SK-N-SH (cell line): Measurements from ENCODE around the gene GRAMD1B. TPM values are rescaled to one million over a fixed set of nuclear protein-coding genes. Genes with fewer than 3 reads are reported as not detected.

Experiments used
- CTCF ChIA-PET: fragments of 300-600, 350-600 bp; formaldehyde crosslinking; extraction: SDS; loops from one replicate; lab custom pipeline; 2021; lab: Yijun Ruan, JAX
- POLR2A ChIA-PET: fragments of 350-600 bp; sonication (Branson Sonifier 250); formaldehyde crosslinking; extraction: SDS; loops from one replicate; lab custom pipeline; 2020; ENCODE audit warnings: antibody characterized with exemption, inconsistent platforms; lab: Yijun Ruan, JAX
- DNase-seq: peaks from one replicate; pipeline ENCODE4 v3.0.0; 2012
- H2AFZ ChIP-seq: fragments of 200-600 bp; sonication (generic); 2 replicates; pipeline ENCODE4 v1.8.1; 2016; ENCODE audit warnings: antibody characterized with exemption, mild to moderate bottlenecking, low read depth
- H3F3A ChIP-seq: fragments of 200-600 bp; sonication (generic); replicated peaks from 2 replicates; pipeline ENCODE3; 2016; ENCODE audit warnings: antibody characterized with exemption, mild to moderate bottlenecking; ENCODE audit not compliant: insufficient read depth
- H3K27ac ChIP-seq, 2 experiments: fragments of 200-500 bp in 1 of 2; fragments of 200-600 bp in 1 of 2; sonication (Bioruptor generic) in 1 of 2; sonication (generic), shearing (Covaris generic) in 1 of 2; 2 replicates each; pipeline versions ENCODE4 v1.5.1 to v1.6.1; 2014 to 2016; ENCODE audit warnings: low read depth in 2 of 2, inconsistent platforms in 1 of 2, low read length in 1 of 2, mild to moderate bottlenecking in 1 of 2, mixed read lengths in 1 of 2
- H3K27me3 ChIP-seq: fragments of 200-600 bp; sonication (generic), shearing (Covaris generic); 2 replicates; pipeline ENCODE4 v1.6.1; 2016; ENCODE audit warnings: mixed run types; ENCODE audit not compliant: insufficient read depth
- H3K36me3 ChIP-seq, 2 experiments: fragments of 200-500 bp in 1 of 2; fragments of 200-600 bp in 1 of 2; sonication (Bioruptor generic) in 1 of 2; sonication (generic) in 1 of 2; replicated peaks in 1 of 2; 2 replicates each; pipeline versions ENCODE3 to v1.5.1; 2014 to 2016; ENCODE audit warnings: low read length in 1 of 2, mild to moderate bottlenecking in 1 of 2; ENCODE audit not compliant: insufficient read depth in 2 of 2, control insufficient read depth in 1 of 2
- H3K4me1 ChIP-seq, 2 experiments: fragments of 200-500 bp in 1 of 2; fragments of 200-600 bp in 1 of 2; sonication (Bioruptor generic) in 1 of 2; sonication (generic), shearing (Covaris generic) in 1 of 2; 2 replicates each; pipeline versions ENCODE4 v1.5.1 to v1.6.1; 2014 to 2016; ENCODE audit warnings: low read depth in 1 of 2, low read length in 1 of 2, mixed run types in 1 of 2; ENCODE audit not compliant: insufficient read depth in 2 of 2, control insufficient read depth in 1 of 2
- H3K4me2 ChIP-seq: fragments of 200-600 bp; sonication (generic), shearing (Covaris generic); 2 replicates; pipeline ENCODE4 v1.6.1; 2017; ENCODE audit warnings: mixed run types
- H3K4me3 ChIP-seq, 2 experiments: fragments of 200-500 bp in 1 of 2; fragments of 200-600 bp in 1 of 2; sonication (Bioruptor generic) in 1 of 2; sonication (generic), shearing (Covaris generic) in 1 of 2; 2 replicates each; pipeline versions ENCODE4 v1.5.1 to v1.8.1; 2014 to 2016; ENCODE audit warnings: low read depth in 2 of 2, inconsistent platforms in 1 of 2, low read length in 1 of 2, mild to moderate bottlenecking in 1 of 2, mixed read lengths in 1 of 2, moderate library complexity in 1 of 2
- H3K79me2 ChIP-seq: fragments of 200-600 bp; sonication (generic); 2 replicates; pipeline ENCODE4 v1.8.1; 2017; ENCODE audit warnings: mild to moderate bottlenecking; ENCODE audit not compliant: insufficient read depth
- H3K9ac ChIP-seq: fragments of 200-600 bp; sonication (generic); 2 replicates; pipeline ENCODE4 v1.6.1; 2017; ENCODE audit warnings: mixed run types
- H3K9me2 ChIP-seq: fragments of 200-600 bp; sonication (generic); 2 replicates; pipeline ENCODE4 v1.6.1; 2017; ENCODE audit warnings: mixed run types
- H3K9me3 ChIP-seq: fragments of 200-600 bp; sonication (generic); 2 replicates; pipeline ENCODE4 v1.6.1; 2017; ENCODE audit warnings: mixed run types, mild to moderate bottlenecking, moderate library complexity
- H4K20me1 ChIP-seq: fragments of 200-600 bp; sonication (generic); 2 replicates; pipeline ENCODE4 v1.6.1; 2017; ENCODE audit warnings: mild to moderate bottlenecking, mixed run types; ENCODE audit not compliant: insufficient read depth
- CHD2 ChIP-seq: fragments of 150-350 bp; IDR thresholded peaks from 2 replicates; pipeline ENCODE4 v1.6.1; 2018; ENCODE audit warnings: low read length; ENCODE audit not compliant: partially characterized antibody
- ELF1 ChIP-seq: IDR thresholded peaks from 2 replicates; pipeline ENCODE4 v1.4.0; 2012
- EP300 ChIP-seq, 2 experiments: IDR thresholded peaks; 2 replicates each; pipeline versions ENCODE4 v1.4.0 to v1.6.1; 2012; ENCODE audit warnings: borderline replicate concordance in 1 of 2, low read depth in 1 of 2, low read length in 1 of 2
- EZH2phosphoT487 ChIP-seq: fragments of 200-600 bp; sonication (generic); IDR thresholded peaks from 2 replicates; pipeline ENCODE4 v1.6.1; 2017; ENCODE audit warnings: low read depth, mixed run types, mild to moderate bottlenecking, antibody characterized with exemption, moderate library complexity, borderline replicate concordance
- FOSL2 ChIP-seq: IDR thresholded peaks from 2 replicates; pipeline ENCODE4 v1.4.0; 2012; ENCODE audit warnings: low read depth, mild to moderate bottlenecking, moderate library complexity, borderline replicate concordance
- FOXJ3 ChIP-seq: sonication (generic); formaldehyde crosslinking; IDR thresholded peaks from 2 replicates; pipeline ENCODE4 v1.5.1; 2020; ENCODE audit warnings: mild to moderate bottlenecking, missing genetic modification reagents
- GABPA ChIP-seq: IDR thresholded peaks from 2 replicates; pipeline ENCODE4 v1.4.0; 2012; ENCODE audit warnings: low read depth, mild to moderate bottlenecking
- GATA2 ChIP-seq: sonication (generic); formaldehyde crosslinking; IDR thresholded peaks from 2 replicates; pipeline ENCODE4 v1.5.0; 2020; ENCODE audit warnings: mild to moderate bottlenecking, missing genetic modification reagents
- IRF3 ChIP-seq: fragments of 150-350 bp; IDR thresholded peaks from 2 replicates; pipeline ENCODE4 v1.6.1; 2016; ENCODE audit warnings: mild to moderate bottlenecking, low read depth, low read length
- JUND ChIP-seq: IDR thresholded peaks from 2 replicates; pipeline ENCODE4 v1.4.0; 2012
- MAX ChIP-seq: IDR thresholded peaks from 2 replicates; pipeline ENCODE4 v1.4.0; 2012; ENCODE audit warnings: low read depth
- MEF2A ChIP-seq: IDR thresholded peaks from 2 replicates; pipeline ENCODE4 v1.4.0; 2012; ENCODE audit warnings: low read depth, borderline replicate concordance
- MXI1 ChIP-seq: IDR thresholded peaks from 2 replicates; pipeline ENCODE4 v1.6.1; 2012; ENCODE audit warnings: mild to moderate bottlenecking, low read depth, low read length, improper control_type of control experiment
- NFIC ChIP-seq: IDR thresholded peaks from 2 replicates; pipeline ENCODE4 v1.4.0; 2012; ENCODE audit warnings: borderline replicate concordance
- NRF1 ChIP-seq: IDR thresholded peaks from 2 replicates; pipeline ENCODE4 v1.6.1; 2012; ENCODE audit warnings: low read depth, mild to moderate bottlenecking, low read length
- PBX3 ChIP-seq: IDR thresholded peaks from 2 replicates; pipeline ENCODE4; 2012
- POLR2AphosphoS5 ChIP-seq: IDR thresholded peaks from 2 replicates; pipeline ENCODE4 v1.6.1; 2012; ENCODE audit warnings: low read depth, low read length
- RAD21 ChIP-seq: IDR thresholded peaks from 2 replicates; pipeline ENCODE4 v1.6.1; 2012; ENCODE audit warnings: mild to moderate bottlenecking, low read length
- RCOR1 ChIP-seq: fragments of 150-350 bp; IDR thresholded peaks from 2 replicates; pipeline ENCODE4 v1.6.1; 2017; ENCODE audit warnings: antibody characterized with exemption, low read length
- RFX5 ChIP-seq: IDR thresholded peaks from 2 replicates; pipeline ENCODE4 v1.6.1; 2012; ENCODE audit warnings: mild to moderate bottlenecking, improper control_type of control experiment, low read length
- RXRA ChIP-seq: IDR thresholded peaks from 2 replicates; pipeline ENCODE4 v1.4.0; 2012; ENCODE audit warnings: low read depth, mild to moderate bottlenecking, borderline replicate concordance
- SMC3 ChIP-seq: IDR thresholded peaks from 2 replicates; pipeline ENCODE4 v1.6.1; 2012; ENCODE audit warnings: low read depth, low read length, improper control_type of control experiment
- TAF1 ChIP-seq: IDR thresholded peaks from 2 replicates; pipeline ENCODE4 v1.6.1; 2012; ENCODE audit warnings: low read depth, mild to moderate bottlenecking, low read length, moderate library complexity, borderline replicate concordance
- TCF12 ChIP-seq: IDR thresholded peaks from 2 replicates; pipeline ENCODE4 v1.4.0; 2012
- TEAD4 ChIP-seq: IDR thresholded peaks from 2 replicates; pipeline ENCODE4 v1.4.0; 2012; ENCODE audit warnings: mild to moderate bottlenecking, borderline replicate concordance; ENCODE audit not compliant: insufficient read depth
- USF1 ChIP-seq: IDR thresholded peaks from 2 replicates; pipeline ENCODE4 v1.4.0; 2012; ENCODE audit warnings: low read depth, borderline replicate concordance
- USF2 ChIP-seq: fragments of 150-350 bp; IDR thresholded peaks from 2 replicates; pipeline ENCODE4 v1.6.1; 2017; ENCODE audit warnings: antibody characterized with exemption, low read length, low read depth, borderline replicate concordance
- YY1 ChIP-seq: IDR thresholded peaks from 2 replicates; pipeline ENCODE4 v1.4.0; 2012; ENCODE audit warnings: low read depth, mild to moderate bottlenecking
- ZBTB33 ChIP-seq: IDR thresholded peaks from 2 replicates; pipeline ENCODE4 v1.4.0; 2012; ENCODE audit warnings: low read depth, borderline replicate concordance
- WGBS: methylation state at CpG from one replicate; pipeline ENCODE4 v1.1.6; 2017; ENCODE audit warnings: low lambda C conversion rate; 5-methylcytosine and 5-hydroxymethylcytosine counted together
- polyA plus RNA-seq, 3 experiments: library from polyadenylated mRNA; depleted of rRNA; stranded (reverse); fragments of >200 nt; gene quantifications; 2 replicates each; pipeline ENCODE4 v1.2.3, GENCODE V29; 2012

GRAMD1B gene
- polyA plus RNA-seq, 1 of the 3 experiments (the other 2 are of a cell fraction), result 14.5 TPM

GRCh38 chr11:123590296-123590912 is 160.3 kb downstream of the GRAMD1B start:
- ChIA-PET POLR2A (no interaction called here), CTCF (interaction anchor here (1.0 to 3.8 kb wide), 6 partner anchors 10 to 121 kb away, joined by 3 to 26 read pairs (median 6); no protein-coding TSS in a partner anchor)
- WGBS, result 11% methylated on average over 4 of the region's 11 CpGs
- Histone ChIP-seq H3K27me3 (no peaks in the 10 kb centered on the region), H3K79me2 (no peaks in the 10 kb centered on the region), H3K4me1 (peaks cover 6 to 9% of the 10 kb centered on the region in 2 experiments; a peak in 3 of 4 replicates), H3K9me2 (no peaks in the 10 kb centered on the region), H3K36me3 (no peaks in the 10 kb centered on the region), H3K4me3 (no peak overlapping the region), H2AFZ (no peak overlapping the region; the same call in 1 of the 2 replicates), H3K4me2 (peak overlapping the region; percentile 50), H3K9ac (no peak overlapping the region; the same call in 1 of the 2 replicates), H3K27ac (peak overlapping the region; percentile 4 to 45; a peak in 2 of 4 replicates), H3F3A (peaks cover 5% of the 10 kb centered on the region), H4K20me1 (no peaks in the 10 kb centered on the region), H3K9me3 (no peaks in the 10 kb centered on the region)
- no peak for DNase-seq
- TF ChIP-seq MAX, result peak; percentile 56; the same call in 1 of the 2 replicates
- peak; percentile 88 for TF ChIP-seq FOSL2
- peak in 1 of 2 experiments; percentile 39; a peak in 1 of 4 replicates for TF ChIP-seq EP300 (IDR thresholded peaks at IDR 0.05; ENCODE audit: borderline replicate concordance in 1 of 2, low read depth in 1 of 2, low read length in 1 of 2)
- no peak for TF ChIP-seq YY1
- TF ChIP-seq GABPA, result no peak
- no peak; the same call in 1 of the 2 replicates for TF ChIP-seq TAF1
- no peak for TF ChIP-seq USF2
- TF ChIP-seq TCF12, result peak; percentile 60
- TF ChIP-seq IRF3, result no peak
- TF ChIP-seq MXI1, result no peak
- TF ChIP-seq RAD21, result no peak
- peak; percentile 86; the same call in 1 of the 2 replicates for TF ChIP-seq RXRA
- TF ChIP-seq RCOR1, result no peak
- TF ChIP-seq SMC3, result no peak
- TF ChIP-seq NFIC, result peak; percentile 30; the same call in 1 of the 2 replicates
- no peak for TF ChIP-seq GATA2
- peak; percentile 79 for TF ChIP-seq JUND
- TF ChIP-seq NRF1, result no peak
- TF ChIP-seq MEF2A, result no peak
- 0 out of 2 replicates have a peak, but pooled peaks have one; percentile 37 for TF ChIP-seq ZBTB33
- TF ChIP-seq ELF1, result no peak
- TF ChIP-seq CHD2, result no peak
- no peak for TF ChIP-seq FOXJ3 (CRISPR knock-in tag)
- peak; percentile 67 for TF ChIP-seq PBX3
- TF ChIP-seq RFX5, result no peak
- no peak for TF ChIP-seq USF1
- TF ChIP-seq TEAD4, result no peak
- no peak for TF ChIP-seq POLR2AphosphoS5
- TF ChIP-seq EZH2phosphoT487, result no peak
